ENCODE data around the gene RNF144B. TPM values are rescaled to one million over a fixed set of nuclear protein-coding genes. Genes with fewer than 3 reads are reported as not detected.

RNF144B gene
- total and polyA plus RNA-seq, 9 of the 15 experiments (the other 6 are each of a cell fraction or from before 2014, with no cell fraction given) = 0.01 TPM; not detected in 8

GRCh38 chr6:18368277-18369105, 18.7 kb upstream of the RNF144B start (continued):
- no peak for TF ChIP-seq ZNF655 (CRISPR knock-in tag; IDR thresholded peaks at IDR 0.05)
- no peak for TF ChIP-seq SREBF2 (CRISPR knock-in tag; IDR thresholded peaks at IDR 0.05)
- no peak for TF ChIP-seq CREB3 (tag; conservative IDR thresholded peaks at IDR 0.05; ENCODE audit: low read depth)
- TF ChIP-seq GABPB1 (CRISPR knock-in tag; IDR thresholded peaks at IDR 0.05) = 0 out of 2 replicates have a peak, but pooled peaks have one; percentile 19
- TF ChIP-seq FOXK1 (CRISPR knock-in tag; IDR thresholded peaks at IDR 0.05; ENCODE audit: borderline replicate concordance) = no peak
- no peak for TF ChIP-seq ZNF444 (CRISPR knock-in tag; IDR thresholded peaks at IDR 0.05)

- H3K27me3 ChIP-seq (ENCODE audit: control insufficient read depth in 2 of 2, insufficient read depth in 2 of 2, low read length in 2 of 2) = peaks cover 3 to 20% of the 10 kb centered on the region in 2 experiments; a peak in 4 of 5 replicates
- H3K27ac ChIP-seq (ENCODE audit: extremely low read depth, low read depth, low read length) = no peak overlapping the region
- ChIA-PET CTCF (ENCODE audit: low intra/inter-chr PET ratio) (no interaction called here), POLR2A (interaction anchor here (0.9 to 1.3 kb wide), 2 partner anchors 8 to 72 kb away, joined by 3 to 4 read pairs; no protein-coding TSS in a partner anchor)
- no peaks in the 10 kb centered on the region for H3K36me3 ChIP-seq (ENCODE audit: control insufficient read depth, insufficient read depth, low read length)
- peaks cover 0 to 7% of the 10 kb centered on the region in 2 experiments; a peak in 2 of 5 replicates for H3K4me1 ChIP-seq (replicated peaks in 1 of 2; ENCODE audit: control insufficient read depth in 2 of 2, insufficient read depth in 2 of 2, low read length in 2 of 2)
- DNase-seq (ENCODE audit: extremely low read depth in 1 of 4, low spot score in 3 of 4) (no peak), FAIRE-seq (no peak), ATAC-seq (no peak)
- H2AFZ ChIP-seq (ENCODE audit: low read depth, low read length) = no peak overlapping the region
- H4K20me1 ChIP-seq (replicated peaks; ENCODE audit: control insufficient read depth, insufficient read depth, low read length) = no peaks in the 10 kb centered on the region
- no peak overlapping the region for H3K4me3 ChIP-seq
- intact Hi-C loops (cut with micrococcal nuclease) (no loop called here), in situ Hi-C loops (cut with MboI) (no loop called here)
- H3K9me3 ChIP-seq (replicated peaks; ENCODE audit: control insufficient read depth, insufficient read depth, low read depth, low read length) = no peaks in the 10 kb centered on the region
- 1% methylated on average over 5 of the region's 5 CpGs for WGBS (ENCODE audit: insufficient coverage, low coverage, missing lambda C conversion rate)
- no peak overlapping the region for H3K9ac ChIP-seq (ENCODE audit: insufficient read depth in 1 of 2, low read depth in 2 of 2, low read length in 2 of 2)
- no peaks in the 10 kb centered on the region for H3K79me2 ChIP-seq (ENCODE audit: control insufficient read depth, insufficient read depth, low read length)
- BruUV-seq (replicated peaks) = no TSS peak
- H3K9me1 ChIP-seq (ENCODE audit: control insufficient read depth, insufficient read depth, low read length) = no peaks in the 10 kb centered on the region
- H3K4me2 ChIP-seq (ENCODE audit: insufficient read depth, low read length) = no peak overlapping the region
- TF ChIP-seq HIVEP1 (CRISPR knock-in tag; IDR thresholded peaks at IDR 0.05) = no peak
- TF ChIP-seq EWSR1 (IDR thresholded peaks at IDR 0.05; ENCODE audit: borderline replicate concordance, low read depth, partially characterized antibody) = no peak
- TF ChIP-seq PRDM10 (IDR thresholded peaks at IDR 0.05; ENCODE audit: partially characterized antibody) = no peak
- no peak for TF ChIP-seq ERF (CRISPR knock-in tag; IDR thresholded peaks at IDR 0.05)
- no peak for TF ChIP-seq ZBTB1 (CRISPR knock-in tag; IDR thresholded peaks at IDR 0.05; ENCODE audit: borderline replicate concordance, low read depth)
- no peak for TF ChIP-seq ZBTB2 (IDR thresholded peaks at IDR 0.05)
Measured at GRCh38 chr6:18371010-18371409, 16.1 kb upstream of the RNF144B start.

All from K562 (cell line).